Stimulated activated CD4-positive, alpha-beta T cell treated with anti-CD3 and anti-CD28 coated beads, Interleukin-12 subunit alpha, Interleukin-12 subunit beta, amount 100 ng/mL, for 24 hours (primary cell): ENCODE data around the gene CSN3.

Experiments used
- DNase-seq, 2 experiments: peaks; one replicate each; pipeline ENCODE4 v3.0.0-alpha.2; 2020; ENCODE audit warnings: low read depth in 2 of 2

CSN3 gene

DNA sequence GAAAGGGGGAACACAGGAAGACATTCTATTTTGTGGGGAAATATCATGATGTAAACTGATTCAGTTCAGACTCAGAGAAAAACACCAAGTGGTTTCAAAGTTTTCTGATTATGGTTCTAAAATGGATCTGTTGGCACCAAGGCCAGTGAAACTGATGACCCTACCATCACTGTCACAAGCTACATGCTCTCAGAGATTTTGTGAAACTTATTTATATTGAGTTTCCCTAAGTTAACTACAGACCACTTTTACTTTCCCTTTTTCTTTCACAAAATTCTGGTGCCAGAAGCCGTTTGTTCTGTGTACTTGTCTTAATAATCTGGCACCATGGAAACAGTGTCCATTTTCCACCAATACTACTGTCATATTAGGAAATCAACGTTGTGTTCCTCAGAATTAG, 48.9 kb downstream of the CSN3 start:
- no peak for DNase-seq

DNA sequence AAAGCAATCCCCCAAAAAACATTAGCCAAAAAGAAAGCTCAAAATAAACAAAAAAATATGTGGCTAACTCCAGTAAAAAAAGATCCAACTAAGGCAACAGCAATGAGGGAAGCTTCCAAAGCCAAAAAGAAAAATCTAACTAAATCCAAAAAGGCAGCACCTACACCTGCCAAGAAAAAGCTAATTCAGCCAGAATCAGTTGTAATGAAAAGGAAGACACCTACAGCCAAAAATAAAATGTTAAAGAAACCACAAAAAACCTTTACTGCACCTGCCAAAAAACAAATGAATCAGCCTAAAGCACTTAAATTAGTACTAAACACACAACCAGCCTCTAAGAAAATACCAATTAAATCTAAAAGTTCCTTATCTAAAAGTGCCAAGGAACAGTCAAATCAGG, 55.2 kb downstream of the CSN3 start:
- no peak for DNase-seq

DNA sequence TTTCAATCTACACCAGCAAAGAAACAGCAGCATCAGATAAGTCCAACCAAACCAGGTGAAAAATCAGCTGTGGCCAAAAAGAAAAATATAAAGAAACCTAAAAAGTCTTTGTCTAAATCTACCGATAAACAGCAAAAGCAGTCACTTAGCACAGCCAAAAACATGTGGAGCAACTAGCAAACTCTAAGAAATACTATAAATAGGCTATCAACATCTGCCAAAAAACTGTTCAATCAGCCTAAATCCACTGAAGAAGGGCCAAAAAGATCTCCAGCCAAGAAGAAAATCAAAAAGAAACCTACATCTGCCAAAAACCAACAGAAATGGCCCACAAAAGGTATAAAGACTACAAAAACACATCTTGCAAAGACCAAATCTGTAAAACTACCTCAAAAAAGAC, 55.7 kb downstream of the CSN3 start:
- no peak for DNase-seq

- DNase-seq = no peak
Measured at GRCh38 chr4:70299643-70300042, 57.2 kb downstream of the CSN3 start.

- no peak for DNase-seq
Measured at GRCh38 chr4:70300215-70300614, 57.8 kb downstream of the CSN3 start.
